ENCODE results near the gene LARP4. TPM values are rescaled to one million over a fixed set of nuclear protein-coding genes. Genes with fewer than 3 reads are reported as not detected.

Gene LARP4
- polyA plus RNA-seq, 3 donors = 5.9 to 15.8 (median 11.7) TPM

GRCh38 chr12:50354908-50355307 is 45.8 kb upstream of the LARP4 start:
- H3K9ac ChIP-seq (ENCODE audit: insufficient read depth, low read length, poor library complexity, severe bottlenecking) = no peak overlapping the region
- no peak for TF ChIP-seq CTCF (IDR thresholded peaks at IDR 0.05)
- H3K4me1 Mint-ChIP-seq = no peaks in the 10 kb centered on the region
- H3K27me3 ChIP-seq (ENCODE audit: control insufficient read depth in 2 of 2, insufficient read depth in 2 of 2, low read length in 2 of 2) = no peaks in the 10 kb centered on the region
- no peak overlapping the region for H3K4me3 Mint-ChIP-seq
- no peak overlapping the region for H3K27ac ChIP-seq (ENCODE audit: low read depth in 1 of 2, low read length in 2 of 2)
- H4K20me1 ChIP-seq (ENCODE audit: insufficient read depth, low read length) = no peaks in the 10 kb centered on the region
- no peaks in the 10 kb centered on the region for H3K79me2 ChIP-seq (ENCODE audit: insufficient read depth, low read length)
- no peaks in the 10 kb centered on the region for H3K27me3 Mint-ChIP-seq (ENCODE audit: low read depth in 3 of 3)
- intact Hi-C loops (cut with micrococcal nuclease) = no loop called here
- no peaks in the 10 kb centered on the region for H3K9me3 ChIP-seq (replicated peaks in 1 of 2; ENCODE audit: control insufficient read depth in 1 of 2, insufficient read depth in 1 of 2, low read length in 2 of 2)
- H3K27ac Mint-ChIP-seq = no peak overlapping the region
- H2AFZ ChIP-seq (ENCODE audit: insufficient read depth, low read depth, low read length, poor library complexity, severe bottlenecking) = no peak overlapping the region
- WGBS (ENCODE audit: insufficient coverage) = no CpG with 5 or more reads among the region's 2 CpGs
- H3K4me1 ChIP-seq (ENCODE audit: control insufficient read depth in 1 of 2, insufficient read depth in 2 of 2, low read length in 2 of 2) = peaks cover 13 to 19% of the 10 kb centered on the region in 2 donors
- H3K4me3 ChIP-seq (replicated peaks in 1 of 3; ENCODE audit: low read depth in 2 of 3, low read length in 3 of 3) = no peak overlapping the region
- peaks cover 0 to 4% (median 0%) of the 10 kb centered on the region in 7 donors for H3K9me3 Mint-ChIP-seq
- DNase-seq = no peak
- H3K36me3 Mint-ChIP-seq = no peaks in the 10 kb centered on the region
- no peaks in the 10 kb centered on the region for H3K36me3 ChIP-seq (replicated peaks in 1 of 2; ENCODE audit: control insufficient read depth in 1 of 2, insufficient read depth in 2 of 2, low read length in 2 of 2)
- H3K4me2 ChIP-seq (replicated peaks; ENCODE audit: extremely low read depth, low read length, poor library complexity, severe bottlenecking) = no peak overlapping the region

- TF ChIP-seq CTCF (IDR thresholded peaks at IDR 0.05) = no peak
- H3K36me3 ChIP-seq (replicated peaks in 1 of 2; ENCODE audit: control insufficient read depth in 1 of 2, insufficient read depth in 2 of 2, low read length in 2 of 2) = no peaks in the 10 kb centered on the region
- H3K27ac Mint-ChIP-seq = no peak overlapping the region
- peaks cover 0 to 4% (median 0%) of the 10 kb centered on the region in 7 donors for H3K9me3 Mint-ChIP-seq
- H3K27me3 Mint-ChIP-seq (ENCODE audit: low read depth in 3 of 3) = no peaks in the 10 kb centered on the region
- H3K79me2 ChIP-seq (ENCODE audit: insufficient read depth, low read length) = no peaks in the 10 kb centered on the region
- no peak overlapping the region for H2AFZ ChIP-seq (ENCODE audit: insufficient read depth, low read depth, low read length, poor library complexity, severe bottlenecking)
- H3K4me3 ChIP-seq (replicated peaks in 1 of 3; ENCODE audit: low read depth in 2 of 3, low read length in 3 of 3) = no peak overlapping the region
- no peaks in the 10 kb centered on the region for H3K36me3 Mint-ChIP-seq
- H3K9ac ChIP-seq (ENCODE audit: insufficient read depth, low read length, poor library complexity, severe bottlenecking) = no peak overlapping the region
- H3K4me1 Mint-ChIP-seq = no peaks in the 10 kb centered on the region
- no peak overlapping the region for H3K27ac ChIP-seq (ENCODE audit: low read depth in 1 of 2, low read length in 2 of 2)
- no peaks in the 10 kb centered on the region for H3K9me3 ChIP-seq (replicated peaks in 1 of 2; ENCODE audit: control insufficient read depth in 1 of 2, insufficient read depth in 1 of 2, low read length in 2 of 2)
- H3K4me2 ChIP-seq (replicated peaks; ENCODE audit: extremely low read depth, low read length, poor library complexity, severe bottlenecking) = no peak overlapping the region
- peaks cover 13 to 19% of the 10 kb centered on the region in 2 donors for H3K4me1 ChIP-seq (ENCODE audit: control insufficient read depth in 1 of 2, insufficient read depth in 2 of 2, low read length in 2 of 2)
- WGBS (ENCODE audit: insufficient coverage) = no CpG with 5 or more reads among the region's 4 CpGs
- no peak overlapping the region for H3K4me3 Mint-ChIP-seq
- H4K20me1 ChIP-seq (ENCODE audit: insufficient read depth, low read length) = no peaks in the 10 kb centered on the region
- DNase-seq = no peak
- intact Hi-C loops (cut with micrococcal nuclease) = no loop called here
- H3K27me3 ChIP-seq (ENCODE audit: control insufficient read depth in 2 of 2, insufficient read depth in 2 of 2, low read length in 2 of 2) = no peaks in the 10 kb centered on the region
Measured at GRCh38 chr12:50355365-50355764, 45.3 kb upstream of the LARP4 start.
